Coronary artery (tissue), 2 donors: Measurements from ENCODE around the gene STK32C.

Experiments
- DNase-seq: peaks from one replicate; pipeline ENCODE4 v3.0.0-alpha.2; 2017; ENCODE audit warnings: low spot score
- H3K27ac ChIP-seq, 2 donors: fragments of 200-600 bp; sonication (generic); one replicate each; pipeline ENCODE4 v1.5.1; 2016 to 2019
- H3K4me3 ChIP-seq: fragments of 200-600 bp; sonication (generic); 2 replicates; pipeline ENCODE4 v1.5.1; 2016; ENCODE audit warnings: mild to moderate bottlenecking, moderate library complexity
- CTCF ChIP-seq: fragments of 200-600 bp; sonication (generic); IDR thresholded peaks from one replicate; pipeline ENCODE4 v1.5.1; 2019; ENCODE audit warnings: antibody characterized with exemption

STK32C gene

GRCh38 chr10:132202070-132202970 is 105.4 kb downstream of the STK32C start:
- H3K27ac ChIP-seq: no peak overlapping the region
- H3K4me3 ChIP-seq: no peak overlapping the region
- no peak for TF ChIP-seq CTCF
- DNase-seq: no peak

GRCh38 chr10:132201111-132201969 is 106.4 kb downstream of the STK32C start:
- no peak overlapping the region for H3K4me3 ChIP-seq
- no peak for TF ChIP-seq CTCF
- H3K27ac ChIP-seq: no peak overlapping the region
- no peak for DNase-seq

- no peak for DNase-seq
- no peak for TF ChIP-seq CTCF
- no peak overlapping the region for H3K27ac ChIP-seq
- no peak overlapping the region for H3K4me3 ChIP-seq
Measured at GRCh38 chr10:132200344-132201110, 107.2 kb downstream of the STK32C start.

GRCh38 chr10:132199854-132200311 is 107.9 kb downstream of the STK32C start:
- Histone ChIP-seq H3K4me3 (no peak overlapping the region), H3K27ac (no peak overlapping the region)
- no peak for TF ChIP-seq CTCF
- no peak for DNase-seq

- DNase-seq: no peak
- Histone ChIP-seq H3K4me3 (no peak overlapping the region), H3K27ac (no peak overlapping the region)
- no peak for TF ChIP-seq CTCF
Measured at GRCh38 chr10:132199268-132199853, 108.4 kb downstream of the STK32C start.

GRCh38 chr10:132198381-132199181 is 109.2 kb downstream of the STK32C start:
- Histone ChIP-seq H3K4me3 (no peak overlapping the region), H3K27ac (no peak overlapping the region)
- DNase-seq: no peak
- no peak for TF ChIP-seq CTCF
